ENCODE measurements around the gene NDC1. TPM values are rescaled to one million over a fixed set of nuclear protein-coding genes. Genes with fewer than 3 reads are reported as not detected.

NDC1 gene
- total and polyA plus RNA-seq, 12 donors, result 2.0 to 8.0 (median 5.7) TPM

DNA sequence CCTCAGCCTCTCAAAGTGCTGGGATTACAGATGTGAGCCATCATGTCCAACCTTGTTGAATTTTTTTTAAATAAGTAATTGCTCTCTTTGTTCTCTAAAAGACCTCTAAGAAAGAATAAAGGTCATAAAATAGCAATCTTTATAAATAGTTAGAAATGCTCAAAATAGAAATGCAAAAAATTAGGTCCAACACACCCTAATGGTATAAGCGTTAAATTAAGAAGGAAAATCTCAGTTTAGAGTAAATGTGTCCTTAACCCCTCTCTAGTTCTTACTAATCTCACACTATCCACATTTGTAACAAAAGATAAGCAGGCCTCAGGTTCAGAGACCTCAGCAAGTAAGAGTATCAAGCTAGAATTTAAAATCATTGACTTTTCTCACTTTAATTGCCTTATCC lies 60.8 kb downstream of the NDC1 start:
- DNase-seq, result no peak
- 42 to 95% methylated on average over 1 of the region's 1 CpG for WGBS, 2 donors
- Histone ChIP-seq H3K4me1 (no peaks in the 10 kb centered on the region), H3K27me3 (no peaks in the 10 kb centered on the region), H3K9me3 (no peaks in the 10 kb centered on the region), H3K4me3 (no peak overlapping the region), H3K36me3 (peaks cover 0 to 43% (median 0%) of the 10 kb centered on the region in 9 donors), H3K27ac (no peak overlapping the region)
- intact Hi-C loops (cut with DNase I), result no loop called here
- no peak for ATAC-seq
- TF ChIP-seq, protein P1, sequence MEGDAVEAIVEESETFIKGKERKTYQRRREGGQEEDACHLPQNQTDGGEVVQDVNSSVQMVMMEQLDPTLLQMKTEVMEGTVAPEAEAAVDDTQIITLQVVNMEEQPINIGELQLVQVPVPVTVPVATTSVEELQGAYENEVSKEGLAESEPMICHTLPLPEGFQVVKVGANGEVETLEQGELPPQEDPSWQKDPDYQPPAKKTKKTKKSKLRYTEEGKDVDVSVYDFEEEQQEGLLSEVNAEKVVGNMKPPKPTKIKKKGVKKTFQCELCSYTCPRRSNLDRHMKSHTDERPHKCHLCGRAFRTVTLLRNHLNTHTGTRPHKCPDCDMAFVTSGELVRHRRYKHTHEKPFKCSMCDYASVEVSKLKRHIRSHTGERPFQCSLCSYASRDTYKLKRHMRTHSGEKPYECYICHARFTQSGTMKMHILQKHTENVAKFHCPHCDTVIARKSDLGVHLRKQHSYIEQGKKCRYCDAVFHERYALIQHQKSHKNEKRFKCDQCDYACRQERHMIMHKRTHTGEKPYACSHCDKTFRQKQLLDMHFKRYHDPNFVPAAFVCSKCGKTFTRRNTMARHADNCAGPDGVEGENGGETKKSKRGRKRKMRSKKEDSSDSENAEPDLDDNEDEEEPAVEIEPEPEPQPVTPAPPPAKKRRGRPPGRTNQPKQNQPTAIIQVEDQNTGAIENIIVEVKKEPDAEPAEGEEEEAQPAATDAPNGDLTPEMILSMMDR (IDR thresholded peaks at IDR 0.05), result no peak

DNA sequence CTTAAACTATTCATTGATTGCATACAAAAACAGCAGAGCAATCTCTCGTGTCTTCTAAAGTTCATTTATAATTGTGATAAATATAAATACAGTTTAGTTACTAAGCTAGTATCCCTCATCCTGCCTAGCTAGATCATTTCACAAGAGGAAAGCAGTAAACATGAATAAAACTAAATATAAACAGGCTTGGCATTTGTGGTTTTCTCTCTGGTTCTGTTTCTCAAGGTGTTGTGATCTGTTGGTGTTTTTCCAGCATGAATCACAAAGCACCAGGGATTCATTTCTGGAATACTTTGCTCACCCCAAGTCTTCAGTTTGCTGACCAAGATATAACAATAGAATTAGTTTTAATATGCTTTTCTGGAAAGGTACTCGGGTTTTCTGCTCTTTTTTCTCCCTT lies 66.4 kb downstream of the NDC1 start:
- no peak overlapping the region for H3K27ac ChIP-seq
- H3K27me3 ChIP-seq, result no peaks in the 10 kb centered on the region
- H3K4me3 ChIP-seq, result no peak overlapping the region
- intact Hi-C loops (cut with DNase I), result no loop called here
- DNase-seq (no peak), ATAC-seq (no peak)
- H3K36me3 ChIP-seq, result peaks cover 0 to 42% (median 0%) of the 10 kb centered on the region in 9 donors
- peaks cover 0 to 10% (median 4%) of the 10 kb centered on the region in 9 donors for H3K4me1 ChIP-seq
- TF ChIP-seq, protein P1 (IDR thresholded peaks at IDR 0.05), result no peak
- WGBS, 2 donors, result 96 to 100% methylated on average over 2 of the region's 2 CpGs
- no peaks in the 10 kb centered on the region for H3K9me3 ChIP-seq

DNA sequence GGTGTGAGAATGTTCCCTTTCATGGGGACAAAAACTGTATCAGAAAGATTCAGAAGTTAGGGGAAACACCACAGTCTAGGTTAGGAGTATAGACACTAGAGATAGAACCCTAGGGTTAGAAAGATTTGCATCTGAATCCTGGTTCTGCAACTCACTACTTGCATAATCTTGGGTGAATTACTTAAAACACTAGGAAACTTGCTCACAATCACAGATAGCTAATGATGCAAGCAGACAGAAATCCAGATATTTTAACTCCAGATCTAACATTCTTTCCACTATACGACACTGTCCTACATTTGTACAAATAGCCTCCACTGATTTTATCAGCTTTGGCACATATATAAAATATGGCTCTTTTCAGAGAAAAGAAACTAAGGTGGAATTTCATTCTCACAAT lies 68.3 kb downstream of the NDC1 start:
- Histone ChIP-seq H3K27ac (no peak overlapping the region), H3K4me3 (no peak overlapping the region), H3K4me1 (peaks cover 0 to 23% (median 9%) of the 10 kb centered on the region in 9 donors), H3K36me3 (peaks cover 0 to 42% (median 0%) of the 10 kb centered on the region in 9 donors), H3K9me3 (no peaks in the 10 kb centered on the region), H3K27me3 (no peaks in the 10 kb centered on the region)
- WGBS, 2 donors, result 98% methylated on average over 1 of the region's 1 CpG
- DNase-seq, result no peak
- ATAC-seq, result no peak
- intact Hi-C loops (cut with DNase I), result no loop called here
- TF ChIP-seq, protein P1 (IDR thresholded peaks at IDR 0.05), result no peak

DNA sequence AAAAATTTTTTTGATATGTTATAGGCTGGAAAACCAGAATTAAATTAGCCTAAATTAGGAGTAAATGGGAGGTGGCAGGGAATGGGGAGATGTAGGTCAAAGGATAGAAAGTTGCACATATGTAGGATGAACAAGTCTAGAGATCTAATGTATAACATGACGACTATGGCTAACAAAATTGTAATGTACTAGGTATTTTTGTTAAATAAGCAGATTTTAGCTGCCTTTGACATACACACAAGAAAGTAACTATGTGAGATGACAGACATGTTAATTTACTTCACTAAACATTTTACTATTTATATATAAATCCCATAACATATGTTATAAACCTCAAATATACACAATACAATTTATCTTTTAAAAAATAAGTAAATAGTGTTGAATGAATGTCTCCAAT lies 68.9 kb downstream of the NDC1 start:
- no peak for ATAC-seq
- peaks cover 0 to 42% (median 0%) of the 10 kb centered on the region in 9 donors for H3K36me3 ChIP-seq
- H3K27ac ChIP-seq, result no peak overlapping the region
- no peaks in the 10 kb centered on the region for H3K9me3 ChIP-seq
- intact Hi-C loops (cut with DNase I), result no loop called here
- H3K4me3 ChIP-seq, result no peak overlapping the region
- DNase-seq, result no peak
- H3K4me1 ChIP-seq, result peaks cover 0 to 23% (median 9%) of the 10 kb centered on the region in 9 donors
- 95 to 100% methylated on average over 1 of the region's 1 CpG for WGBS, 2 donors
- H3K27me3 ChIP-seq, result no peaks in the 10 kb centered on the region
- TF ChIP-seq, protein P1 (IDR thresholded peaks at IDR 0.05), result no peak

All from heart right ventricle (tissue), 16 donors.